Nephron progenitor cell (in vitro differentiated cells): ENCODE measurements around the gene CD300A.

Source experiments
- DNase-seq: peaks from one replicate; pipeline ENCODE4 v3.0.0; 2021
- H3K27ac Mint-ChIP-seq: 2 replicates; pipeline ENCODE4 v1.8.0; 2021; ENCODE audit warnings: mild to moderate bottlenecking, moderate library complexity, mixed read lengths
- H3K27me3 Mint-ChIP-seq: 2 replicates; pipeline ENCODE4 v1.8.0; 2021; ENCODE audit warnings: mild to moderate bottlenecking, low read depth, mixed read lengths; ENCODE audit not compliant: poor library complexity
- H3K36me3 Mint-ChIP-seq: 2 replicates; pipeline ENCODE4 v1.8.0; 2021; ENCODE audit warnings: low read depth, mixed read lengths
- H3K4me1 Mint-ChIP-seq: 2 replicates; pipeline ENCODE4 v1.8.0; 2021; ENCODE audit warnings: mixed read lengths
- H3K4me3 Mint-ChIP-seq: 2 replicates; pipeline ENCODE4 v1.8.0; 2021; ENCODE audit warnings: mild to moderate bottlenecking, moderate library complexity, mixed read lengths
- H3K9me3 Mint-ChIP-seq: 2 replicates; pipeline ENCODE4 v1.8.0; 2021; ENCODE audit warnings: mild to moderate bottlenecking, moderate library complexity, mixed read lengths
- CTCF ChIP-seq: fragments of 200-600 bp; sonication (generic); IDR thresholded peaks from 2 replicates; pipeline ENCODE4 v1.5.0; 2021; ENCODE audit warnings: antibody characterized with exemption

CD300A gene

GRCh38 chr17:74512036-74512435 lies 45.6 kb downstream of the CD300A start:
- Mint-ChIP-seq H3K36me3 (peaks cover 5% of the 10 kb centered on the region), H3K27ac (no peak overlapping the region), H3K9me3 (peaks cover 21% of the 10 kb centered on the region), H3K27me3 (peaks cover 55% of the 10 kb centered on the region), H3K4me3 (no peak overlapping the region), H3K4me1 (peaks cover 20% of the 10 kb centered on the region)
- TF ChIP-seq CTCF: no peak
- no peak for DNase-seq

GRCh38 chr17:74512624-74513091 lies 46.2 kb downstream of the CD300A start:
- H3K4me1 Mint-ChIP-seq: peaks cover 20% of the 10 kb centered on the region
- H3K27ac Mint-ChIP-seq: no peak overlapping the region
- no peak for TF ChIP-seq CTCF
- H3K9me3 Mint-ChIP-seq: peaks cover 22% of the 10 kb centered on the region
- peaks cover 5% of the 10 kb centered on the region for H3K36me3 Mint-ChIP-seq
- peaks cover 58% of the 10 kb centered on the region for H3K27me3 Mint-ChIP-seq
- DNase-seq: no peak
- H3K4me3 Mint-ChIP-seq: no peak overlapping the region

- H3K4me3 Mint-ChIP-seq: no peak overlapping the region
- H3K27me3 Mint-ChIP-seq: peaks cover 58% of the 10 kb centered on the region
- peak overlapping the region; percentile 97 for H3K27ac Mint-ChIP-seq
- DNase-seq: no peak
- no peak for TF ChIP-seq CTCF
- H3K9me3 Mint-ChIP-seq: peaks cover 35% of the 10 kb centered on the region
- H3K4me1 Mint-ChIP-seq: peaks cover 20% of the 10 kb centered on the region
- peaks cover 5% of the 10 kb centered on the region for H3K36me3 Mint-ChIP-seq
Measured at GRCh38 chr17:74513987-74514631, 47.7 kb downstream of the CD300A start.

- H3K36me3 Mint-ChIP-seq: peaks cover 5% of the 10 kb centered on the region
- no peak for TF ChIP-seq CTCF
- H3K4me3 Mint-ChIP-seq: no peak overlapping the region
- no peak for DNase-seq
- H3K27ac Mint-ChIP-seq: peak overlapping the region; percentile 97
- H3K27me3 Mint-ChIP-seq: peaks cover 56% of the 10 kb centered on the region
- peaks cover 20% of the 10 kb centered on the region for H3K4me1 Mint-ChIP-seq
- H3K9me3 Mint-ChIP-seq: peaks cover 41% of the 10 kb centered on the region
Measured at GRCh38 chr17:74514632-74515334, 48.3 kb downstream of the CD300A start.

- H3K4me1 Mint-ChIP-seq: peaks cover 20% of the 10 kb centered on the region
- H3K27ac Mint-ChIP-seq: no peak overlapping the region
- peaks cover 43% of the 10 kb centered on the region for H3K9me3 Mint-ChIP-seq
- H3K27me3 Mint-ChIP-seq: peaks cover 53% of the 10 kb centered on the region
- no peak for DNase-seq
- peaks cover 5% of the 10 kb centered on the region for H3K36me3 Mint-ChIP-seq
- TF ChIP-seq CTCF: no peak
- H3K4me3 Mint-ChIP-seq: no peak overlapping the region
Measured at GRCh38 chr17:74515941-74516340, 49.5 kb downstream of the CD300A start.
